ENCODE results near the gene PHLDB2. TPM values are rescaled to one million over a fixed set of nuclear protein-coding genes. Genes with fewer than 3 reads are reported as not detected.

Gene PHLDB2
- total RNA-seq, 2 donors from 2014 or later, result 15.3 to 32.3 TPM

DNA sequence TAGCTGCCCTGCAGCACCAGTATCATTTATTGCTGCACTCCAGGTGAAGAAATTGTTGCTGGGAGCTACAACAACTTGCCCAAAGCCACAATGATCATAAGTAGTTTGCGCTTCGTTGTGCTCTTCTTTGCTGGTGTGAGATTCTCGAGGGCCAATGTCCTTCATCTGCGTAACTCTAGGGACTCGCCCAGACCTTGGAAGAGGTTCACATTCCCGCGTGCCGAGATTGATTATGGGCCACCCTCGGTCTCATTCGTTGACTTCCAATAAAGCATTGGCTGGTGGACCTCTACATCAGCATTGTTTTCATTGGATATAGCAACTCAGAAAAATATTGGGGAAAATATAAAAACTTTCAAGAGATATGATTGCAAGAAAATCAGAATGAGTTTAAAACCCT lies 423 bp upstream of the PHLDB2 start:
- Histone ChIP-seq H3K4me1 (replicated peaks) (no peaks in the 10 kb centered on the region), H3K27me3 (replicated peaks; ENCODE audit: insufficient read depth) (no peaks in the 10 kb centered on the region), H3K27ac (peak overlapping the region; percentile 90 to 93), H3K4me3 (peak overlapping the region; percentile 71 to 80), H3K9me3 (no peaks in the 10 kb centered on the region), H3K36me3 (no peaks in the 10 kb centered on the region)
- TF ChIP-seq, protein P1, sequence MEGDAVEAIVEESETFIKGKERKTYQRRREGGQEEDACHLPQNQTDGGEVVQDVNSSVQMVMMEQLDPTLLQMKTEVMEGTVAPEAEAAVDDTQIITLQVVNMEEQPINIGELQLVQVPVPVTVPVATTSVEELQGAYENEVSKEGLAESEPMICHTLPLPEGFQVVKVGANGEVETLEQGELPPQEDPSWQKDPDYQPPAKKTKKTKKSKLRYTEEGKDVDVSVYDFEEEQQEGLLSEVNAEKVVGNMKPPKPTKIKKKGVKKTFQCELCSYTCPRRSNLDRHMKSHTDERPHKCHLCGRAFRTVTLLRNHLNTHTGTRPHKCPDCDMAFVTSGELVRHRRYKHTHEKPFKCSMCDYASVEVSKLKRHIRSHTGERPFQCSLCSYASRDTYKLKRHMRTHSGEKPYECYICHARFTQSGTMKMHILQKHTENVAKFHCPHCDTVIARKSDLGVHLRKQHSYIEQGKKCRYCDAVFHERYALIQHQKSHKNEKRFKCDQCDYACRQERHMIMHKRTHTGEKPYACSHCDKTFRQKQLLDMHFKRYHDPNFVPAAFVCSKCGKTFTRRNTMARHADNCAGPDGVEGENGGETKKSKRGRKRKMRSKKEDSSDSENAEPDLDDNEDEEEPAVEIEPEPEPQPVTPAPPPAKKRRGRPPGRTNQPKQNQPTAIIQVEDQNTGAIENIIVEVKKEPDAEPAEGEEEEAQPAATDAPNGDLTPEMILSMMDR (IDR thresholded peaks at IDR 0.05), result no peak
- TF ChIP-seq POLR2A (IDR thresholded peaks at IDR 0.05) (no peak), POLR2AphosphoS5 (IDR thresholded peaks at IDR 0.05) (no peak)
- intact Hi-C loops (cut with DNase I), result loop anchor here (5.0 kb wide), 1 partner anchor 56 kb away; no protein-coding TSS in a partner anchor
- no peak for DNase-seq (ENCODE audit: low spot score)
- WGBS, result 26% methylated on average over 10 of the region's 10 CpGs

DNA sequence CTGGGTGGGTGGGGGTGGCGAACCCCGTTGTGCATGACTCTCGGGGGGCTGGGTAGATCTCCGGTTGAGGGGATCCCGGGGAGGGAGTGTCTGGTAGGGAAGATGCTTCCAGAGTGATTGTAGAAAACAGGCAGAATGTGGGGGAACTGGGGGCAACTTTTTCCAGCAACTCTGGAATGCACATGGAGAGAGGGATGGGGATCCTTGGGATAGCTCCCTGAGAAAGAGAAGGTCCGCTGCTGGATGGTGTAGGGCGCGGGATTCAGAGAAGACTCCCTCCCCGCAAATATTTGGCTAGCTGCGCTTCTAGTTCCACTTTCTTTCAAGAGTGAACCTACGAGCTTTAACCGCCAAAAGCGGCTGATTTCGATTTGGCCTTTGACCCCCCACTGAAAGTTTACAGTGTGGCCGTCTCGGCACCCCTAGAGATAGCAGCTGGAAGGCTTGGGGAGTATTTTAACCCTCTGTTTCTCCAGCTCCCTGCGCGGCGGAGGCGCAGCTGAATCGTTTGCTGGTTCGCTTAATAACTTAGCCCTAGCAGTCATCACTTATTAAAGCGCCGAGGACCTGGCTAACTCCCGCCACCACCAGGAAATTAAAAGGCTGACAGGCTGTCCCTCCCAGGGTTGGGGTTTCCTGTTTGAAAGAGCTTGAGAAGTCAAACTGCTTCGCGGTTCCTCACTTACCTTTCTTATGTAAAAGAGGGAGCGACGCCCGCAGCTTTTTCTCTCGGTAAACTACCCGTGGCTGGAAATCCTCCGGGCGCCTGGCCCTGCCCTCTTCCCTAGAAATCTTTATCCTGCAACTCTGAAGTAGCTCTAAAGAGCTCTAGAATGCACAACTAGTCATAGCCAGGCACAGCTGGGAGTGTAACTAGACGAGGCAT lies 1.2 kb downstream of the PHLDB2 start:
- DNase-seq (ENCODE audit: low spot score), result peak; percentile 87

DNA sequence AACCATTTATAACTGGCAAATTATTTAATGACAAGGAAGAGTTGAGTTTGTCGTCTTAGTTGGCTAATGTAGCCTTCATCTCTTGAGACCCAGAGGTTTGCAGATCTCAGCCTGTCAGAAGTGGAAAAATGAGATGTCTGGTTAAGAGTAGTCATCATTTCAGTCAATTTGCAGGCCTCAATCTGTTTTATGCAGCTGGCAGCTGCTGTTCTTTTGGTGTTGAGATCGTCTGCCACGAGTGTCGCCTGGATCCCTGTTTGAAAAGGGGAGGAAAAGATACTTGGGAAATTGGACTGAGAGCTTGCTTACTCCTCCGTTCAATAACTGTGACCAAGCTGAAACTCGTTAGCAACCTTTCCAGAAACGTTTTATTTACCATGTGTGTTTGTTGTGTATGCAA lies 2.3 kb downstream of the PHLDB2 start:
- WGBS, result 44% methylated on average over 7 of the region's 7 CpGs
- Histone ChIP-seq H3K36me3 (no peaks in the 10 kb centered on the region), H3K27me3 (replicated peaks; ENCODE audit: insufficient read depth) (no peaks in the 10 kb centered on the region), H3K9me3 (no peaks in the 10 kb centered on the region), H3K4me3 (no peak overlapping the region), H3K4me1 (replicated peaks) (no peaks in the 10 kb centered on the region), H3K27ac (peak overlapping the region; percentile 90 to 93)
- no peak for DNase-seq (ENCODE audit: low spot score)
- intact Hi-C loops (cut with DNase I), result loop anchor here (2.0 to 5.0 kb wide), 3 partner anchors 99 to 124 kb away; no protein-coding TSS in a partner anchor
- no peak for TF ChIP-seq POLR2AphosphoS5 (IDR thresholded peaks at IDR 0.05)
- TF ChIP-seq, protein P1 (IDR thresholded peaks at IDR 0.05), result no peak
- TF ChIP-seq POLR2A (IDR thresholded peaks at IDR 0.05), result no peak

More for the DNA sequence above, 1.2 kb downstream of the PHLDB2 start:
- H3K27me3 ChIP-seq (replicated peaks; ENCODE audit: insufficient read depth), result no peaks in the 10 kb centered on the region
- no peaks in the 10 kb centered on the region for H3K9me3 ChIP-seq
- WGBS, result 1% methylated on average over 35 of the region's 35 CpGs
- TF ChIP-seq POLR2A (IDR thresholded peaks at IDR 0.05) (peak; percentile 68), POLR2AphosphoS5 (IDR thresholded peaks at IDR 0.05) (peak; percentile 72)
- TF ChIP-seq, protein P1 (IDR thresholded peaks at IDR 0.05), result peak in 3 of 4 experiments; percentile 39 to 74 (median 66)
- no peaks in the 10 kb centered on the region for H3K36me3 ChIP-seq
- intact Hi-C loops (cut with DNase I), result loop anchor here (1.0 to 5.0 kb wide), 5 partner anchors 58 to 142 kb away; no protein-coding TSS in a partner anchor
- peak overlapping the region; percentile 71 to 80 for H3K4me3 ChIP-seq
- no peaks in the 10 kb centered on the region for H3K4me1 ChIP-seq (replicated peaks)
- peak overlapping the region; percentile 90 to 93 for H3K27ac ChIP-seq

DNA sequence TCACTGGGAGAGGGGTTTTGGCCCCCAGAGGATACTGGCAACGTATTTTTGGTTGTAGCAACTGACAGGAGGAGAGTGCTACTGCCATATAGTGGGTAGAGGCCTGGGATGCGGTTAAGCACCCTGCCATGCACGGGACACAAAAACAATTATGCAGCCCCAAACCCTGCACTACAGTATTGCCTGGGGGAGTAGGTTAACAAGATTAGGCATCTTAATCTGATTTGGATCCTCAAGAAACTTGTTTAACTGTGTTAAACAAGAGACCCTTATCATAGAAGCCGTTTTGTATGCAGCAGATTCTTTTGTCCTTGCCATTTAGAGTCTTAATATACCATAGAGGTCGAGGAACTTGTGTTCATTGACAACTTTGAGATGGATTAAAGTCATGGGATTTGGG lies 3.4 kb downstream of the PHLDB2 start:
- TF ChIP-seq, protein P1 (IDR thresholded peaks at IDR 0.05), result no peak
- TF ChIP-seq POLR2A (IDR thresholded peaks at IDR 0.05) (no peak), POLR2AphosphoS5 (IDR thresholded peaks at IDR 0.05) (no peak)
- H3K4me3 ChIP-seq, result no peak overlapping the region
- intact Hi-C loops (cut with DNase I), result loop anchor here (5.0 kb wide), 1 partner anchor 125 kb away; no protein-coding TSS in a partner anchor

More for the DNA sequence above, 3.4 kb downstream of the PHLDB2 start:
- H3K27ac ChIP-seq, result no peak overlapping the region
- H3K4me1 ChIP-seq (replicated peaks), result no peaks in the 10 kb centered on the region
- H3K9me3 ChIP-seq, result no peaks in the 10 kb centered on the region
- H3K36me3 ChIP-seq, result no peaks in the 10 kb centered on the region
- 70% methylated on average over 5 of the region's 5 CpGs for WGBS
- DNase-seq (ENCODE audit: low spot score), result no peak
- no peaks in the 10 kb centered on the region for H3K27me3 ChIP-seq (replicated peaks; ENCODE audit: insufficient read depth)
